ENCODE measurements around the gene PRPF40A. TPM values are rescaled to one million over a fixed set of nuclear protein-coding genes. Genes with fewer than 3 reads are reported as not detected.

The PRPF40A gene
- polyA plus RNA-seq, 1 donor (not counting 4 experiments of a cell fraction or from before 2014, with no cell fraction given) = 104 TPM

DNA sequence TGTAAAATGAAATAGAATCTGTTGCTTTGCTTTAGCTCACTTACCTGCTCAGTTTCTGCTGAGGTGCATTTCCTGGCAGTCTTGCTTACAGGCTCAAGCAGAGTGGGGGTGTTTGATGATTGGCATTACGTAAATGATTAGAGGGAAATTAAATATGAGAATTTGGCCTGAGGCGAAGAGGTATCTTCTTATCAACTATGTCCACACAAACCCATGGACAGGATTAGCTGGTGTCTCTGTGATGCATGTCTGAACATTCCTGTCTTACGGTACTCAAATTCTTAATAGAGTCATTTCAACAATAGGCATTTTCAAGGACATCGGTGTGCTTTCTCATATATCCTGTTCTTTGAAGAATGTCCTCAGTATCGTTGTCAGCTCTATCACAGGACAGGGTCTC lies 102.1 kb downstream of the PRPF40A start:
- Histone ChIP-seq H3K4me2 (ENCODE audit: control insufficient read depth, extremely low read depth, insufficient read depth, low read depth, low read length) (no peak overlapping the region), H2AFZ (ENCODE audit: control insufficient read depth, low read length) (no peak overlapping the region), H3K27me3 (ENCODE audit: control insufficient read depth, extremely low read depth, insufficient read depth, low read length) (no peaks in the 10 kb centered on the region), H3K9ac (ENCODE audit: control insufficient read depth, extremely low read depth, insufficient read depth, low read length) (no peak overlapping the region), H4K20me1 (ENCODE audit: control insufficient read depth, extremely low read depth, insufficient read depth, low read length) (no peaks in the 10 kb centered on the region), H3K36me3 (ENCODE audit: control insufficient read depth in 2 of 2, extremely low read depth in 1 of 2, insufficient read depth in 2 of 2, low read length in 2 of 2) (peaks cover 21 to 28% of the 10 kb centered on the region in 2 experiments), H3K4me3 (ENCODE audit: control insufficient read depth in 2 of 3, extremely low read depth in 1 of 3, insufficient read depth in 2 of 3, low read depth in 1 of 3, low read length in 3 of 3) (no peak overlapping the region), H3K4me1 (ENCODE audit: control insufficient read depth, extremely low read depth, insufficient read depth, low read length) (no peaks in the 10 kb centered on the region), H3K27ac (ENCODE audit: control insufficient read depth, insufficient read depth, low read length) (no peak overlapping the region), H3K9me1 (ENCODE audit: control insufficient read depth, extremely low read depth, insufficient read depth, low read length) (no peaks in the 10 kb centered on the region), H3K9me3 (ENCODE audit: control insufficient read depth, low read depth, low read length) (no peaks in the 10 kb centered on the region), H3K79me2 (ENCODE audit: control insufficient read depth, insufficient read depth, low read length) (no peaks in the 10 kb centered on the region)
- TF ChIP-seq, protein P1, sequence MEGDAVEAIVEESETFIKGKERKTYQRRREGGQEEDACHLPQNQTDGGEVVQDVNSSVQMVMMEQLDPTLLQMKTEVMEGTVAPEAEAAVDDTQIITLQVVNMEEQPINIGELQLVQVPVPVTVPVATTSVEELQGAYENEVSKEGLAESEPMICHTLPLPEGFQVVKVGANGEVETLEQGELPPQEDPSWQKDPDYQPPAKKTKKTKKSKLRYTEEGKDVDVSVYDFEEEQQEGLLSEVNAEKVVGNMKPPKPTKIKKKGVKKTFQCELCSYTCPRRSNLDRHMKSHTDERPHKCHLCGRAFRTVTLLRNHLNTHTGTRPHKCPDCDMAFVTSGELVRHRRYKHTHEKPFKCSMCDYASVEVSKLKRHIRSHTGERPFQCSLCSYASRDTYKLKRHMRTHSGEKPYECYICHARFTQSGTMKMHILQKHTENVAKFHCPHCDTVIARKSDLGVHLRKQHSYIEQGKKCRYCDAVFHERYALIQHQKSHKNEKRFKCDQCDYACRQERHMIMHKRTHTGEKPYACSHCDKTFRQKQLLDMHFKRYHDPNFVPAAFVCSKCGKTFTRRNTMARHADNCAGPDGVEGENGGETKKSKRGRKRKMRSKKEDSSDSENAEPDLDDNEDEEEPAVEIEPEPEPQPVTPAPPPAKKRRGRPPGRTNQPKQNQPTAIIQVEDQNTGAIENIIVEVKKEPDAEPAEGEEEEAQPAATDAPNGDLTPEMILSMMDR (optimal IDR thresholded peaks at IDR 0.05 in 1 of 3, IDR thresholded peaks at IDR 0.05 in 1 of 3, conservative IDR thresholded peaks at IDR 0.05 in 1 of 3; ENCODE audit: extremely low read depth in 1 of 3, insufficient read depth in 2 of 3, low read length in 3 of 3) = no peak
- DNase-seq (ENCODE audit: low read depth, low spot score) (no peak), FAIRE-seq (no peak)
- dilution Hi-C loops (cut with MboI; ENCODE audit: extremely low pct_ligation_motif_present, low sequenced_read_pairs) = no loop called here

DNA sequence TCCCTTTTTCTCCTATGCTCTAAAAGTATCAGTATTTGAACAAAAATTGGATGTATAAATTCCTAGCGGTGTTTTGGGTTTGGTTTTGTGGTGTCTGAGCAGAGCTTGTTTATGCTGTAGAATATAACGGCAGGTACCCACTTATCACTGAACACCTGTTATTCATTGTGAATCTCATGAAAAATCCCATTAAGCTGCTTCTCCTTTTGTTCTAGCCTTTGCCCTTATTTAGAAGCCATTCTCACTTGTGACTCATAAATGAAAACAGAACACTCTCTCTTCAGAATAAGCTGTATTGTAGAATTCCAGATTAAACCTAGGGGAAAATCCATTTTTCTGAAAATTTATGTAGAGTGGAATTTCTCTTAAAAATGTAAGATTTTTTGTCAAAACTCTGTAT lies 104.0 kb downstream of the PRPF40A start:
- Histone ChIP-seq H2AFZ (ENCODE audit: control insufficient read depth, low read length) (no peak overlapping the region), H3K4me2 (ENCODE audit: control insufficient read depth, extremely low read depth, insufficient read depth, low read depth, low read length) (no peak overlapping the region), H3K79me2 (ENCODE audit: control insufficient read depth, insufficient read depth, low read length) (no peaks in the 10 kb centered on the region), H4K20me1 (ENCODE audit: control insufficient read depth, extremely low read depth, insufficient read depth, low read length) (no peaks in the 10 kb centered on the region), H3K4me1 (ENCODE audit: control insufficient read depth, extremely low read depth, insufficient read depth, low read length) (no peaks in the 10 kb centered on the region), H3K9me3 (ENCODE audit: control insufficient read depth, low read depth, low read length) (no peaks in the 10 kb centered on the region), H3K9me1 (ENCODE audit: control insufficient read depth, extremely low read depth, insufficient read depth, low read length) (no peaks in the 10 kb centered on the region), H3K36me3 (ENCODE audit: control insufficient read depth in 2 of 2, extremely low read depth in 1 of 2, insufficient read depth in 2 of 2, low read length in 2 of 2) (peaks cover 15 to 22% of the 10 kb centered on the region in 2 experiments), H3K9ac (ENCODE audit: control insufficient read depth, extremely low read depth, insufficient read depth, low read length) (no peak overlapping the region), H3K27me3 (ENCODE audit: control insufficient read depth, extremely low read depth, insufficient read depth, low read length) (no peaks in the 10 kb centered on the region), H3K4me3 (ENCODE audit: control insufficient read depth in 2 of 3, extremely low read depth in 1 of 3, insufficient read depth in 2 of 3, low read depth in 1 of 3, low read length in 3 of 3) (no peak overlapping the region), H3K27ac (ENCODE audit: control insufficient read depth, insufficient read depth, low read length) (no peak overlapping the region)
- FAIRE-seq (no peak), DNase-seq (ENCODE audit: low read depth, low spot score) (no peak)
- dilution Hi-C loops (cut with MboI; ENCODE audit: extremely low pct_ligation_motif_present, low sequenced_read_pairs) = no loop called here
- TF ChIP-seq EZH2 (IDR thresholded peaks at IDR 0.05; ENCODE audit: low read length) = no peak
- TF ChIP-seq, protein P1 (optimal IDR thresholded peaks at IDR 0.05 in 1 of 3, IDR thresholded peaks at IDR 0.05 in 1 of 3, conservative IDR thresholded peaks at IDR 0.05 in 1 of 3; ENCODE audit: extremely low read depth in 1 of 3, insufficient read depth in 2 of 3, low read length in 3 of 3) = no peak

All from keratinocyte (primary cell).